Neural cell (in vitro differentiated cells): ENCODE data around the gene PCDH9. TPM values are rescaled to one million over a fixed set of nuclear protein-coding genes. Genes with fewer than 3 reads are reported as not detected.

ENCODE experiments used
- H2AFZ ChIP-seq: fragments of 200-600, 300-800 bp; sonication (generic), shearing (Covaris generic); 2 replicates; pipeline ENCODE4 v1.6.0; 2014; ENCODE audit warnings: low read depth, mild to moderate bottlenecking, antibody characterized with exemption, low read length, moderate library complexity
- H3F3A ChIP-seq: fragments of 200-600 bp; shearing (Covaris generic); 2 replicates; pipeline ENCODE4 v1.6.1; 2016; ENCODE audit warnings: mild to moderate bottlenecking, moderate library complexity, mixed read lengths, antibody characterized with exemption, low read length; ENCODE audit not compliant: insufficient read depth, poor library complexity, severe bottlenecking
- H3K27ac ChIP-seq: fragments of 200-600, 300-800 bp; sonication (generic), shearing (Covaris generic); 2 replicates; pipeline ENCODE4 v1.5.1; 2014; ENCODE audit warnings: mild to moderate bottlenecking, low read length, moderate library complexity
- H3K27me3 ChIP-seq: fragments of 300-800, 200-600 bp; sonication (generic), shearing (Covaris generic); 2 replicates; pipeline ENCODE4 v1.6.0; 2014; ENCODE audit warnings: mild to moderate bottlenecking, low read depth, low read length, moderate library complexity; ENCODE audit not compliant: insufficient read depth
- H3K36me3 ChIP-seq: fragments of 300-800, 200-600 bp; sonication (generic), shearing (Covaris generic); 2 replicates; pipeline ENCODE4 v1.5.1; 2014; ENCODE audit warnings: mild to moderate bottlenecking, antibody characterized with exemption, low read length, moderate library complexity; ENCODE audit not compliant: insufficient read depth
- H3K4me2 ChIP-seq: fragments of 300-800, 200-600 bp; sonication (generic), shearing (Covaris generic); 2 replicates; pipeline ENCODE4 v1.6.0; 2014; ENCODE audit warnings: mild to moderate bottlenecking, low read length
- H3K4me3 ChIP-seq: fragments of 300-800, 200-600 bp; sonication (generic), shearing (Covaris generic); 2 replicates; pipeline ENCODE4 v1.5.1; 2014; ENCODE audit warnings: mild to moderate bottlenecking, low read length, moderate library complexity
- H3K79me2 ChIP-seq: fragments of 200-600 bp; shearing (Covaris generic); replicated peaks from 2 replicates; pipeline ENCODE4 v1.6.0; 2014; ENCODE audit warnings: mild to moderate bottlenecking, low read length, moderate library complexity; ENCODE audit not compliant: insufficient read depth
- H3K9ac ChIP-seq: fragments of 300-800, 200-600 bp; sonication (generic), shearing (Covaris generic); 2 replicates; pipeline ENCODE4 v1.6.1; 2016; ENCODE audit warnings: mild to moderate bottlenecking, low read length, mixed read lengths
- H3K9me2 ChIP-seq: fragments of 200-600 bp; shearing (Covaris generic); 2 replicates; pipeline ENCODE4 v1.6.1; 2016; ENCODE audit warnings: mild to moderate bottlenecking, low read length, mixed read lengths; ENCODE audit not compliant: insufficient read depth
- H3K9me3 ChIP-seq: fragments of 200-600, 300-800 bp; sonication (generic), shearing (Covaris generic); 2 replicates; pipeline ENCODE4 v1.6.1; 2016; ENCODE audit warnings: mild to moderate bottlenecking, mixed run types, low read length, moderate library complexity, mixed read lengths
- H4K20me1 ChIP-seq: fragments of 200-600 bp; shearing (Covaris generic); 2 replicates; pipeline ENCODE4 v1.6.1; 2016; ENCODE audit warnings: mild to moderate bottlenecking, mixed run types; ENCODE audit not compliant: insufficient read depth
- EP300 ChIP-seq: fragments of 450-650 bp; conservative IDR thresholded peaks from 2 replicates; pipeline ENCODE4 v1.6.1; 2014; ENCODE audit warnings: antibody characterized with exemption, mild to moderate bottlenecking, moderate library complexity; ENCODE audit not compliant: poor library complexity, severe bottlenecking
- EZH2 ChIP-seq: fragments of 200-600, 300-800 bp; shearing (Covaris generic), sonication (generic); IDR thresholded peaks from 2 replicates; pipeline ENCODE4 v1.6.1; 2014; ENCODE audit warnings: antibody characterized with exemption, low read length, borderline replicate concordance, mild to moderate bottlenecking; ENCODE audit not compliant: insufficient read depth, poor library complexity, severe bottlenecking
- MXI1 ChIP-seq: fragments of 450-650 bp; conservative IDR thresholded peaks from 2 replicates; pipeline ENCODE4 v1.6.1; 2014; ENCODE audit warnings: antibody characterized with exemption, mild to moderate bottlenecking; ENCODE audit not compliant: poor library complexity, severe bottlenecking
- POLR2AphosphoS5 ChIP-seq: IDR thresholded peaks from 2 replicates; pipeline ENCODE4 v1.6.1; 2012
- RAD21 ChIP-seq: fragments of 450-650 bp; conservative IDR thresholded peaks from 2 replicates; pipeline ENCODE4 v1.6.1; 2014; ENCODE audit warnings: antibody characterized with exemption, mild to moderate bottlenecking, moderate library complexity
- SMC3 ChIP-seq: fragments of 450-650 bp; conservative IDR thresholded peaks from 2 replicates; pipeline ENCODE4 v1.6.1; 2014; ENCODE audit warnings: antibody characterized with exemption, mild to moderate bottlenecking, moderate library complexity; ENCODE audit not compliant: poor library complexity
- TAF1 ChIP-seq: IDR thresholded peaks from 2 replicates; pipeline ENCODE4 v1.6.1; 2012; ENCODE audit warnings: low read depth
- polyA plus RNA-seq: library from polyadenylated mRNA; depleted of rRNA; stranded (reverse); fragments of >200 nt; gene quantifications from 2 replicates; pipeline ENCODE4 v1.2.3, GENCODE V29; 2014
- TF ChIP-seq, protein P1 (sequence below): IDR thresholded peaks from 2 replicates; pipeline ENCODE4 v1.6.1; 2012; ENCODE audit warnings: borderline replicate concordance
- TF ChIP-seq, protein P2 (sequence below): fragments of 450-650 bp; IDR thresholded peaks from 2 replicates; pipeline ENCODE4 v1.5.1; 2014; ENCODE audit warnings: antibody characterized with exemption, mild to moderate bottlenecking, moderate library complexity; ENCODE audit not compliant: poor library complexity, severe bottlenecking

The PCDH9 gene
- polyA plus RNA-seq, 1 donor from 2014 or later, result 4.6 TPM

DNA sequence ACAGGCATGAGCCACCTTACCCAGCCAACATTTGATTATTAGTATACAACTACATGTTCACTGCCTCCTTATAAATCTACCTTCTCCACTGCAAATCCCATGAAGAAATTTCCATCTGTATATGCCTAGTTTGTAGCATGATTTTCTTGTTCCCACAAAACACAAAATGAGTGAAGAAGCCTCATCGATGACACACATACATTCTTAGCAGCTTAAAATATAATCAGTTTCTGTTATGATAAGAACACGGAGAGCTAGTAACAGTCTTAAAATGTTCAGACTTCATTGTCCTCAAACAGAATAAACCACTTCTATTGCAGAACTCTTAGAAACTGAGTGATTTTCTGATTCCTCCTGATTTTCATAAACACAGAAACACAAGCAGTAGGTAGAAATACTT is 740.5 kb downstream of the PCDH9 start:
- Histone ChIP-seq H3K9me3 (no peaks in the 10 kb centered on the region), H3K4me3 (no peak overlapping the region), H3K27me3 (no peaks in the 10 kb centered on the region), H4K20me1 (no peaks in the 10 kb centered on the region), H3F3A (peaks cover 2% of the 10 kb centered on the region), H3K4me2 (no peak overlapping the region), H2AFZ (no peak overlapping the region), H3K9ac (no peak overlapping the region), H3K36me3 (no peaks in the 10 kb centered on the region), H3K27ac (no peak overlapping the region), H3K79me2 (no peaks in the 10 kb centered on the region), H3K9me2 (no peaks in the 10 kb centered on the region)
- TF ChIP-seq, protein P1, sequence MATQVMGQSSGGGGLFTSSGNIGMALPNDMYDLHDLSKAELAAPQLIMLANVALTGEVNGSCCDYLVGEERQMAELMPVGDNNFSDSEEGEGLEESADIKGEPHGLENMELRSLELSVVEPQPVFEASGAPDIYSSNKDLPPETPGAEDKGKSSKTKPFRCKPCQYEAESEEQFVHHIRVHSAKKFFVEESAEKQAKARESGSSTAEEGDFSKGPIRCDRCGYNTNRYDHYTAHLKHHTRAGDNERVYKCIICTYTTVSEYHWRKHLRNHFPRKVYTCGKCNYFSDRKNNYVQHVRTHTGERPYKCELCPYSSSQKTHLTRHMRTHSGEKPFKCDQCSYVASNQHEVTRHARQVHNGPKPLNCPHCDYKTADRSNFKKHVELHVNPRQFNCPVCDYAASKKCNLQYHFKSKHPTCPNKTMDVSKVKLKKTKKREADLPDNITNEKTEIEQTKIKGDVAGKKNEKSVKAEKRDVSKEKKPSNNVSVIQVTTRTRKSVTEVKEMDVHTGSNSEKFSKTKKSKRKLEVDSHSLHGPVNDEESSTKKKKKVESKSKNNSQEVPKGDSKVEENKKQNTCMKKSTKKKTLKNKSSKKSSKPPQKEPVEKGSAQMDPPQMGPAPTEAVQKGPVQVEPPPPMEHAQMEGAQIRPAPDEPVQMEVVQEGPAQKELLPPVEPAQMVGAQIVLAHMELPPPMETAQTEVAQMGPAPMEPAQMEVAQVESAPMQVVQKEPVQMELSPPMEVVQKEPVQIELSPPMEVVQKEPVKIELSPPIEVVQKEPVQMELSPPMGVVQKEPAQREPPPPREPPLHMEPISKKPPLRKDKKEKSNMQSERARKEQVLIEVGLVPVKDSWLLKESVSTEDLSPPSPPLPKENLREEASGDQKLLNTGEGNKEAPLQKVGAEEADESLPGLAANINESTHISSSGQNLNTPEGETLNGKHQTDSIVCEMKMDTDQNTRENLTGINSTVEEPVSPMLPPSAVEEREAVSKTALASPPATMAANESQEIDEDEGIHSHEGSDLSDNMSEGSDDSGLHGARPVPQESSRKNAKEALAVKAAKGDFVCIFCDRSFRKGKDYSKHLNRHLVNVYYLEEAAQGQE, result no peak

DNA sequence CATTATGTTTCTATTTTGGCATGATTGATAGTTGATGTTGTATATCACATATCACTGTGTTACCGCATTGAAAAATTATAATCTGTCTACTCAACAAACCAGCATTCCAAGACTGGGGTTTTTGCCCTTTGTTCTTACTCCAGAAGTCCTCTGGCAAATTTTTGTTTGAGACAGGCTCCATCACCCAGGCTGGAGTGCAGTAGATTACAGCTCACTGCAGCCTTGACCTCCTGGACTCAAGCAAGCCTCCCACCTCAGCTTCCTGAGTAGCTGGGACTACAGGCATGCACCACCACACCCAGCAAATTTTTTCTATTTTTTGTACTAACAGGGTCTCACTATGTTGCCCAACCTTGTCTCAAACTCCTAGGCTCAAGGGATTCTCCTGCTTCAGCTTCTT is 741.0 kb downstream of the PCDH9 start:
- no peaks in the 10 kb centered on the region for H3K36me3 ChIP-seq
- no peaks in the 10 kb centered on the region for H3K9me3 ChIP-seq
- H4K20me1 ChIP-seq, result no peaks in the 10 kb centered on the region
- no peak overlapping the region for H3K9ac ChIP-seq
- TF ChIP-seq EZH2, result no peak
- TF ChIP-seq, protein P1, result no peak
- no peak for TF ChIP-seq RAD21
- TF ChIP-seq EP300, result no peak
- no peak overlapping the region for H2AFZ ChIP-seq
- no peak overlapping the region for H3K4me2 ChIP-seq
- no peak overlapping the region for H3K4me3 ChIP-seq
- no peaks in the 10 kb centered on the region for H3K27me3 ChIP-seq
- H3F3A ChIP-seq, result peaks cover 2% of the 10 kb centered on the region
- H3K27ac ChIP-seq, result no peak overlapping the region
- H3K9me2 ChIP-seq, result no peaks in the 10 kb centered on the region
- no peaks in the 10 kb centered on the region for H3K79me2 ChIP-seq

DNA sequence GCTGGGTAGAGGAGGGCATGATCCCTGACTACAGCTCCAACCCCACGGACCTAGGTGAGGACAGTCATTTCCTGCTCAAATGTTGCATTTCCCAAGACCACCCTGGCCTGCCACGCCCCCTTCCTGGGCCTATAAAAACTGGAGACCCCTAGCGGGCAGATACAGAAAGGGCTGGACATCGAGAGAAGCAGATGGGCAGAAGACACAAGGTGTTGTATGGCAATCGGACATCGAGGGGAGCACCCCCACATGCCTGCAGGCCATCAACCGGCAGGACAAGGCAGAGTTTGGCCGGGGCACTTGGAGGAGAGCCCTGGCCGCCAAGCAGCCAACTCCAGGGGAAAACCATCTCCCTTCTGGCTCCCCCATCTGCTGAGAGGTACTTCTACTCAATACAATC is 746.4 kb downstream of the PCDH9 start:
- H4K20me1 ChIP-seq, result no peaks in the 10 kb centered on the region
- H3K27ac ChIP-seq, result no peak overlapping the region
- H3K9me3 ChIP-seq, result no peaks in the 10 kb centered on the region
- H3K79me2 ChIP-seq, result no peaks in the 10 kb centered on the region
- H3K27me3 ChIP-seq, result no peaks in the 10 kb centered on the region
- no peak for TF ChIP-seq TAF1
- no peak for TF ChIP-seq POLR2AphosphoS5
- TF ChIP-seq, protein P2, sequence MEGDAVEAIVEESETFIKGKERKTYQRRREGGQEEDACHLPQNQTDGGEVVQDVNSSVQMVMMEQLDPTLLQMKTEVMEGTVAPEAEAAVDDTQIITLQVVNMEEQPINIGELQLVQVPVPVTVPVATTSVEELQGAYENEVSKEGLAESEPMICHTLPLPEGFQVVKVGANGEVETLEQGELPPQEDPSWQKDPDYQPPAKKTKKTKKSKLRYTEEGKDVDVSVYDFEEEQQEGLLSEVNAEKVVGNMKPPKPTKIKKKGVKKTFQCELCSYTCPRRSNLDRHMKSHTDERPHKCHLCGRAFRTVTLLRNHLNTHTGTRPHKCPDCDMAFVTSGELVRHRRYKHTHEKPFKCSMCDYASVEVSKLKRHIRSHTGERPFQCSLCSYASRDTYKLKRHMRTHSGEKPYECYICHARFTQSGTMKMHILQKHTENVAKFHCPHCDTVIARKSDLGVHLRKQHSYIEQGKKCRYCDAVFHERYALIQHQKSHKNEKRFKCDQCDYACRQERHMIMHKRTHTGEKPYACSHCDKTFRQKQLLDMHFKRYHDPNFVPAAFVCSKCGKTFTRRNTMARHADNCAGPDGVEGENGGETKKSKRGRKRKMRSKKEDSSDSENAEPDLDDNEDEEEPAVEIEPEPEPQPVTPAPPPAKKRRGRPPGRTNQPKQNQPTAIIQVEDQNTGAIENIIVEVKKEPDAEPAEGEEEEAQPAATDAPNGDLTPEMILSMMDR, result no peak
- TF ChIP-seq, protein P1, result no peak
- TF ChIP-seq EP300, result no peak
- TF ChIP-seq MXI1, result no peak
- TF ChIP-seq SMC3, result no peak
- no peak for TF ChIP-seq EZH2
- no peak for TF ChIP-seq RAD21
- H3K4me3 ChIP-seq, result no peak overlapping the region
- no peak overlapping the region for H3K9ac ChIP-seq
- no peaks in the 10 kb centered on the region for H3K36me3 ChIP-seq
- H2AFZ ChIP-seq, result no peak overlapping the region
- H3F3A ChIP-seq, result no peaks in the 10 kb centered on the region
- H3K4me2 ChIP-seq, result no peak overlapping the region
- no peaks in the 10 kb centered on the region for H3K9me2 ChIP-seq
